Mesenchymal stem cell (in vitro differentiated cells and primary cell): ENCODE data around the gene DSN1.

Experiments
- DNase-seq: peaks from one replicate; pipeline ENCODE4 v3.0.0-alpha.2; 2013
- H2AFZ ChIP-seq: one replicate; pipeline ENCODE4 v1.6.1; 2013; ENCODE audit warnings: low read depth, mild to moderate bottlenecking, control low read depth, inconsistent platforms, low read length, moderate library complexity
- H2AK5ac ChIP-seq: 2 replicates; pipeline ENCODE4 v1.6.1; 2013; ENCODE audit warnings: low read length, moderate library complexity, mild to moderate bottlenecking, inconsistent platforms; ENCODE audit not compliant: severe bottlenecking
- H2BK120ac ChIP-seq: one replicate; pipeline ENCODE4 v1.6.1; 2013; ENCODE audit warnings: low read depth, mild to moderate bottlenecking, inconsistent platforms, low read length, moderate library complexity
- H2BK12ac ChIP-seq, 2 experiments: one replicate each; pipeline ENCODE4 v1.6.1; 2013; ENCODE audit warnings: inconsistent platforms in 2 of 2, low read length in 2 of 2, mild to moderate bottlenecking in 2 of 2, moderate library complexity in 2 of 2, control low read depth in 1 of 2
- H2BK15ac ChIP-seq: one replicate; pipeline ENCODE4 v1.6.1; 2013; ENCODE audit warnings: mild to moderate bottlenecking, low read depth, inconsistent platforms; ENCODE audit not compliant: poor library complexity, severe bottlenecking
- H2BK5ac ChIP-seq: 2 replicates; pipeline ENCODE4 v1.6.1; 2013; ENCODE audit warnings: low read depth, mild to moderate bottlenecking, low read length, control low read depth, inconsistent platforms; ENCODE audit not compliant: poor library complexity, severe bottlenecking
- H3K14ac ChIP-seq, 2 experiments: one replicate each; pipeline ENCODE4 v1.6.1; 2013; ENCODE audit warnings: inconsistent platforms in 2 of 2, low read length in 2 of 2, control low read depth in 1 of 2, mild to moderate bottlenecking in 1 of 2, moderate library complexity in 1 of 2
- H3K18ac ChIP-seq, 2 experiments: one replicate each; pipeline ENCODE4 v1.6.1; 2013; ENCODE audit warnings: inconsistent platforms in 2 of 2, low read length in 2 of 2, control low read depth in 1 of 2, low read depth in 1 of 2, mild to moderate bottlenecking in 1 of 2
- H3K23ac ChIP-seq, 2 experiments: one replicate each; pipeline ENCODE4 v1.6.1; 2013; ENCODE audit warnings: inconsistent platforms in 2 of 2, low read length in 2 of 2, mild to moderate bottlenecking in 2 of 2, moderate library complexity in 2 of 2, control low read depth in 1 of 2
- H3K27ac ChIP-seq: 2 replicates; pipeline ENCODE4 v1.5.1; 2013; ENCODE audit warnings: mild to moderate bottlenecking, moderate library complexity, low read length, control low read depth, inconsistent platforms; ENCODE audit not compliant: poor library complexity, severe bottlenecking
- H3K27me3 ChIP-seq, 2 experiments: 2 replicates each; pipeline versions ENCODE4 v1.6.1 to v1.7.0; 2013; ENCODE audit warnings: low read length in 2 of 2, mild to moderate bottlenecking in 2 of 2, moderate library complexity in 2 of 2, control low read depth in 1 of 2, inconsistent platforms in 1 of 2; ENCODE audit not compliant: control insufficient read depth in 1 of 2, insufficient read depth in 1 of 2
- H3K36me3 ChIP-seq, 2 experiments: 2 replicates each; pipeline versions ENCODE4 v1.6.1 to v1.7.0; 2013; ENCODE audit warnings: low read length in 2 of 2, control low read depth in 1 of 2, inconsistent platforms in 1 of 2, low read depth in 1 of 2, mild to moderate bottlenecking in 1 of 2; ENCODE audit not compliant: insufficient read depth in 2 of 2, control insufficient read depth in 1 of 2
- H3K4ac ChIP-seq, 2 experiments: one replicate each; pipeline ENCODE4 v1.6.1; 2013; ENCODE audit warnings: inconsistent platforms in 2 of 2, low read length in 2 of 2, mild to moderate bottlenecking in 2 of 2, moderate library complexity in 2 of 2, control low read depth in 1 of 2, low read depth in 1 of 2
- H3K4me1 ChIP-seq: 2 replicates; pipeline ENCODE4 v1.6.1; 2013; ENCODE audit warnings: low read depth, low read length, control low read depth; ENCODE audit not compliant: control insufficient read depth, insufficient read depth
- H3K4me2 ChIP-seq: 2 replicates; pipeline ENCODE4 v1.6.1; 2013; ENCODE audit warnings: low read length, mild to moderate bottlenecking, inconsistent platforms; ENCODE audit not compliant: poor library complexity, severe bottlenecking
- H3K4me3 ChIP-seq, 2 experiments: 2 replicates each; pipeline versions ENCODE4 v1.5.1 to v1.7.0; 2013; ENCODE audit warnings: low read length in 2 of 2, mild to moderate bottlenecking in 2 of 2, control low read depth in 1 of 2, low read depth in 1 of 2; ENCODE audit not compliant: insufficient read depth in 1 of 2
- H3K79me1 ChIP-seq: replicated peaks from 2 replicates; pipeline ENCODE4 v1.6.1; 2013; ENCODE audit warnings: mild to moderate bottlenecking, control low read depth, low read length, inconsistent platforms; ENCODE audit not compliant: poor library complexity, severe bottlenecking
- H3K9ac ChIP-seq: 2 replicates; pipeline ENCODE4 v1.7.0; 2013; ENCODE audit warnings: mild to moderate bottlenecking, low read length, moderate library complexity
- H3K9me3 ChIP-seq: 2 replicates; pipeline ENCODE4 v1.7.0; 2013; ENCODE audit warnings: mild to moderate bottlenecking, low read length; ENCODE audit not compliant: control insufficient read depth
- H4K8ac ChIP-seq: one replicate; pipeline ENCODE4 v1.6.1; 2013; ENCODE audit warnings: inconsistent platforms, mild to moderate bottlenecking, low read length, moderate library complexity
- H4K91ac ChIP-seq: one replicate; pipeline ENCODE4 v1.6.1; 2013; ENCODE audit warnings: mild to moderate bottlenecking, low read length, inconsistent platforms
- WGBS: methylation state at CpG from one replicate; pipeline ENCODE4 v1.1.7; 2013; ENCODE audit warnings: mixed read lengths; 5-methylcytosine and 5-hydroxymethylcytosine counted together

DSN1 gene

GRCh38 chr20:36754656-36755222 lies 18.8 kb downstream of the DSN1 start:
- Histone ChIP-seq H2BK15ac (no peak overlapping the region), H3K79me1 (no peaks in the 10 kb centered on the region), H4K91ac (no peak overlapping the region), H2AK5ac (no peak overlapping the region), H3K27me3 (no peaks in the 10 kb centered on the region), H3K4me2 (no peak overlapping the region), H2AFZ (no peak overlapping the region), H3K18ac (no peak overlapping the region), H3K9me3 (no peaks in the 10 kb centered on the region), H3K14ac (no peak overlapping the region), H2BK12ac (no peak overlapping the region), H4K8ac (no peak overlapping the region), H3K4me1 (peaks cover 4% of the 10 kb centered on the region), H3K27ac (peak overlapping the region; percentile 53), H3K23ac (no peak overlapping the region), H3K4ac (no peak overlapping the region), H2BK120ac (no peak overlapping the region), H3K9ac (peak overlapping the region; percentile 76), H3K36me3 (peaks cover 8 to 52% of the 10 kb centered on the region in 2 experiments), H3K4me3 (no peak overlapping the region), H2BK5ac (no peak overlapping the region)
- WGBS: 17% methylated on average over 2 of the region's 2 CpGs
- peak; percentile 86 for DNase-seq

GRCh38 chr20:36752582-36752981 lies 21.0 kb downstream of the DSN1 start:
- H3K18ac ChIP-seq: no peak overlapping the region
- WGBS: 100% methylated on average over 5 of the region's 5 CpGs
- no peak overlapping the region for H2AK5ac ChIP-seq
- H3K9ac ChIP-seq: no peak overlapping the region
- no peak overlapping the region for H3K4me2 ChIP-seq
- no peak overlapping the region for H3K14ac ChIP-seq
- H2BK15ac ChIP-seq: no peak overlapping the region
- H3K27ac ChIP-seq: no peak overlapping the region
- H3K36me3 ChIP-seq: peaks cover 8 to 44% of the 10 kb centered on the region in 2 experiments
- H3K4ac ChIP-seq: no peak overlapping the region
- no peak overlapping the region for H2BK120ac ChIP-seq
- no peaks in the 10 kb centered on the region for H3K79me1 ChIP-seq
- H3K27me3 ChIP-seq: no peaks in the 10 kb centered on the region
- no peak overlapping the region for H4K8ac ChIP-seq
- no peak overlapping the region for H4K91ac ChIP-seq
- no peak overlapping the region for H3K4me3 ChIP-seq
- H2AFZ ChIP-seq: no peak overlapping the region
- H2BK12ac ChIP-seq: no peak overlapping the region
- peaks cover 4% of the 10 kb centered on the region for H3K4me1 ChIP-seq
- no peak for DNase-seq
- H3K23ac ChIP-seq: no peak overlapping the region
- H3K9me3 ChIP-seq: no peaks in the 10 kb centered on the region
- H2BK5ac ChIP-seq: no peak overlapping the region

- no peak within 1 kb of the TSS for H3K27ac ChIP-seq
- peak within 1 kb of the TSS; percentile 98 for H3K9ac ChIP-seq
- H3K4ac ChIP-seq: peak within 1 kb of the TSS in 1 of 2 experiments; percentile 88
- H2BK15ac ChIP-seq: no peak within 1 kb of the TSS
- peak within 1 kb of the TSS in 1 of 2 experiments; percentile 93 for H3K23ac ChIP-seq
- H3K9me3 ChIP-seq: no peaks in the 10 kb centered on the region
- peak within 1 kb of the TSS in 1 of 2 experiments; percentile 90 for H3K14ac ChIP-seq
- H3K18ac ChIP-seq: peak within 1 kb of the TSS; percentile 46 to 95
- H2BK5ac ChIP-seq: no peak within 1 kb of the TSS
- H2BK120ac ChIP-seq: no peak within 1 kb of the TSS
- H2BK12ac ChIP-seq: no peak within 1 kb of the TSS
- H3K4me1 ChIP-seq: peaks cover 7% of the 10 kb centered on the region
- peak; percentile 92 for DNase-seq
- 3% methylated on average over 57 of the region's 63 CpGs for WGBS
- H2AK5ac ChIP-seq: no peak within 1 kb of the TSS
- H2AFZ ChIP-seq: peak within 1 kb of the TSS; percentile 91
- H3K79me1 ChIP-seq: peaks cover 14% of the 10 kb centered on the region
- H4K91ac ChIP-seq: no peak within 1 kb of the TSS
- H3K4me3 ChIP-seq: peak within 1 kb of the TSS; percentile 82 to 97
- H4K8ac ChIP-seq: peak within 1 kb of the TSS; percentile 97
- H3K4me2 ChIP-seq: peak within 1 kb of the TSS; percentile 87
- H3K36me3 ChIP-seq: peaks cover 0 to 5% of the 10 kb centered on the region in 2 experiments
- no peaks in the 10 kb centered on the region for H3K27me3 ChIP-seq
These were observed 27.5 kb downstream of the DSN1 start, which contains the start of gene NDRG3 for GRCh38 chr20:36745927-36746659. Gene NDRG3, minus strand, starts transcription at chr20:36746090. Its CDS starts 24,355 bp downstream, at chr20:36721735.

GRCh38 chr20:36745234-36745926 lies 28.2 kb downstream of the DSN1 start:
- H3K14ac ChIP-seq: peak overlapping the region in 1 of 2 experiments; percentile 0
- H3K9ac ChIP-seq: peak overlapping the region; percentile 82
- H4K91ac ChIP-seq: no peak overlapping the region
- DNase-seq: peak; percentile 27
- peak overlapping the region; percentile 87 for H3K4me2 ChIP-seq
- peak overlapping the region; percentile 82 to 97 for H3K4me3 ChIP-seq
- no peak overlapping the region for H2BK5ac ChIP-seq
- H2BK12ac ChIP-seq: no peak overlapping the region
- H4K8ac ChIP-seq: peak overlapping the region; percentile 63
- H3K9me3 ChIP-seq: no peaks in the 10 kb centered on the region
- H3K23ac ChIP-seq: peak overlapping the region in 1 of 2 experiments; percentile 2
- H2BK15ac ChIP-seq: no peak overlapping the region
- H3K79me1 ChIP-seq: peaks cover 16% of the 10 kb centered on the region
- H3K27ac ChIP-seq: no peak overlapping the region
- H2BK120ac ChIP-seq: no peak overlapping the region
- H3K4ac ChIP-seq: peak overlapping the region in 1 of 2 experiments; percentile 67
- H3K4me1 ChIP-seq: peaks cover 7% of the 10 kb centered on the region
- no peak overlapping the region for H2AK5ac ChIP-seq
- H3K36me3 ChIP-seq: no peaks in the 10 kb centered on the region
- WGBS: 5% methylated on average over 44 of the region's 44 CpGs
- no peaks in the 10 kb centered on the region for H3K27me3 ChIP-seq
- H3K18ac ChIP-seq: peak overlapping the region in 1 of 2 experiments; percentile 26
- H2AFZ ChIP-seq: peak overlapping the region; percentile 6
